ENCODE measurements around the gene NUDCD3. TPM values are rescaled to one million over a fixed set of nuclear protein-coding genes. Genes with fewer than 3 reads are reported as not detected.

The NUDCD3 gene
- polyA plus RNA-seq (57.7 to 84.9 TPM (median 58.7 TPM) in 3 replicates), polyA minus RNA-seq (72.5 to 154 TPM (median 118 TPM) in 3 replicates)
- 82.8 TPM for polyA plus RNA-seq (2011; ENCODE audit: low read depth)
- 59.3 and 68.2 TPM in 2 replicates for polyA plus RNA-seq (2011; cell fraction: cytosol; rRNA removed)
- polyA plus RNA-seq (2011; cell fraction: nucleus; rRNA removed): 131 and 147 TPM in 2 replicates
- 55.7 and 78.2 TPM in 2 replicates for polyA plus RNA-seq (2012; ENCODE audit: low replicate concordance)
- 51.2 TPM for polyA minus RNA-seq (2011; cell fraction: cytosol; rRNA and poly(A)+ RNA removed)
- 43.6 and 89.9 TPM in 2 replicates for polyA minus RNA-seq (2011; cell fraction: nucleus; rRNA and poly(A)+ RNA removed)

DNA sequence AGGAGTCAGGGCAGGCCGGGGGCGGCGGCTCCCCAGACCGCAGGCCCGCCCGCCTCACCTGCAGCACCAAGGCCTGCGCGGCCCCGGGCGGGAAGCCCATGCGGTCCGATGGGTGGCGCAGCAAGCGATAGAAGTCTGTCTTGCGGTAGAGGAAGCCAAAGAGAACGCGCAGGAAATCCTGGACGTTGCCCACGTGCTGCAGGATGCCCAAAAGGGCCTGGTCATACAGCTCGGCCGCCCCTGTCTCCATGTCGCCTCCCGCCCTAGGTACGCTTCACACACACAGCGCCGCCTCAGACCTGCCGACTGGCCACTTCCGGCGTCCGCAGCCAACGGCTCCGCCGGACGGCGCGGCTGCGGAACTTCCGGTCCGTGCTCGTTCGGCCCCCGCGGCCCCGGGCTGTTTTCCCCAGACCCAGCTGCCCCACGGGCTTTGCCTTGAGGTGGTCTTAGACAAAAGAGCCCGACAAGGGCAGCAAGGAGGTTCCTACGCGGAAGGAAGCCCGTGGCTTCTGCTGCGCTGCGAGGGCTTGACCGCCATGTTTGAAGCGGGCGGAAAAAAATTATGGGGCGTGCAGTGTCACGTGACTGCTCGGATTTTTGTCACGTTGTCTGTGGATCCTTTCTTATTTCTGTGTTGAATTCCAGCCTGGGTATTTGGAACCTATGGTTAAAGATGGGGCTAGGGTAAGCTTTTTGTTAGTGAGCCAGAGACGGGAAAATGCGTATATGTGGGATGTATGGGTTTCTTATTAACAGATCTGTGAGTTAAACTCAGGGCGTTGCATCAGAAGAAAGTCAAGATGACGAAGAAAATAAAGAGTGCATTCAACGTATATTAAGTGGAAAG lies at the start of gene NUDCD3:
TSS of gene NUDCD3 (minus strand) at position 308 of the 850 bp plus-strand sequence. CDS start at position 250, 58 bp downstream.
- Histone ChIP-seq H3K9ac (ENCODE audit: control insufficient read depth, extremely low read depth, insufficient read depth, low read length) (peak within 1 kb of the TSS; percentile 96), H3K4me2 (ENCODE audit: control insufficient read depth, extremely low read depth, insufficient read depth, low read depth, low read length) (peak within 1 kb of the TSS; percentile 90), H4K20me1 (ENCODE audit: control insufficient read depth, extremely low read depth, insufficient read depth, low read length) (no peaks in the 10 kb centered on the region), H3K9me1 (ENCODE audit: control insufficient read depth, extremely low read depth, insufficient read depth, low read length) (no peaks in the 10 kb centered on the region), H3K27ac (ENCODE audit: control insufficient read depth, insufficient read depth, low read length) (peak within 1 kb of the TSS; percentile 95), H3K4me3 (ENCODE audit: control insufficient read depth in 2 of 3, extremely low read depth in 1 of 3, insufficient read depth in 2 of 3, low read depth in 1 of 3, low read length in 3 of 3) (peak within 1 kb of the TSS; percentile 74 to 87 (median 85)), H2AFZ (ENCODE audit: control insufficient read depth, low read length) (peak within 1 kb of the TSS; percentile 94), H3K36me3 (ENCODE audit: control insufficient read depth in 2 of 2, extremely low read depth in 1 of 2, insufficient read depth in 2 of 2, low read length in 2 of 2) (peaks cover 0 to 5% of the 10 kb centered on the region in 2 experiments), H3K4me1 (ENCODE audit: control insufficient read depth, extremely low read depth, insufficient read depth, low read length) (peaks cover 19% of the 10 kb centered on the region), H3K9me3 (ENCODE audit: control insufficient read depth, low read depth, low read length) (no peaks in the 10 kb centered on the region), H3K79me2 (ENCODE audit: control insufficient read depth, insufficient read depth, low read length) (peaks cover 46% of the 10 kb centered on the region), H3K27me3 (ENCODE audit: control insufficient read depth, extremely low read depth, insufficient read depth, low read length) (no peaks in the 10 kb centered on the region)
- DNase-seq (ENCODE audit: low read depth, low spot score) (peak; percentile 45), FAIRE-seq (no peak)
- dilution Hi-C loops (cut with MboI; ENCODE audit: extremely low pct_ligation_motif_present, low sequenced_read_pairs): no loop called here
- TF ChIP-seq, protein P1, sequence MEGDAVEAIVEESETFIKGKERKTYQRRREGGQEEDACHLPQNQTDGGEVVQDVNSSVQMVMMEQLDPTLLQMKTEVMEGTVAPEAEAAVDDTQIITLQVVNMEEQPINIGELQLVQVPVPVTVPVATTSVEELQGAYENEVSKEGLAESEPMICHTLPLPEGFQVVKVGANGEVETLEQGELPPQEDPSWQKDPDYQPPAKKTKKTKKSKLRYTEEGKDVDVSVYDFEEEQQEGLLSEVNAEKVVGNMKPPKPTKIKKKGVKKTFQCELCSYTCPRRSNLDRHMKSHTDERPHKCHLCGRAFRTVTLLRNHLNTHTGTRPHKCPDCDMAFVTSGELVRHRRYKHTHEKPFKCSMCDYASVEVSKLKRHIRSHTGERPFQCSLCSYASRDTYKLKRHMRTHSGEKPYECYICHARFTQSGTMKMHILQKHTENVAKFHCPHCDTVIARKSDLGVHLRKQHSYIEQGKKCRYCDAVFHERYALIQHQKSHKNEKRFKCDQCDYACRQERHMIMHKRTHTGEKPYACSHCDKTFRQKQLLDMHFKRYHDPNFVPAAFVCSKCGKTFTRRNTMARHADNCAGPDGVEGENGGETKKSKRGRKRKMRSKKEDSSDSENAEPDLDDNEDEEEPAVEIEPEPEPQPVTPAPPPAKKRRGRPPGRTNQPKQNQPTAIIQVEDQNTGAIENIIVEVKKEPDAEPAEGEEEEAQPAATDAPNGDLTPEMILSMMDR (optimal IDR thresholded peaks at IDR 0.05 in 1 of 3, IDR thresholded peaks at IDR 0.05 in 1 of 3, conservative IDR thresholded peaks at IDR 0.05 in 1 of 3; ENCODE audit: extremely low read depth in 1 of 3, insufficient read depth in 2 of 3, low read length in 3 of 3): peak in 1 of 3 experiments; percentile 20
- no peak for TF ChIP-seq EZH2 (IDR thresholded peaks at IDR 0.05; ENCODE audit: low read length)

DNA sequence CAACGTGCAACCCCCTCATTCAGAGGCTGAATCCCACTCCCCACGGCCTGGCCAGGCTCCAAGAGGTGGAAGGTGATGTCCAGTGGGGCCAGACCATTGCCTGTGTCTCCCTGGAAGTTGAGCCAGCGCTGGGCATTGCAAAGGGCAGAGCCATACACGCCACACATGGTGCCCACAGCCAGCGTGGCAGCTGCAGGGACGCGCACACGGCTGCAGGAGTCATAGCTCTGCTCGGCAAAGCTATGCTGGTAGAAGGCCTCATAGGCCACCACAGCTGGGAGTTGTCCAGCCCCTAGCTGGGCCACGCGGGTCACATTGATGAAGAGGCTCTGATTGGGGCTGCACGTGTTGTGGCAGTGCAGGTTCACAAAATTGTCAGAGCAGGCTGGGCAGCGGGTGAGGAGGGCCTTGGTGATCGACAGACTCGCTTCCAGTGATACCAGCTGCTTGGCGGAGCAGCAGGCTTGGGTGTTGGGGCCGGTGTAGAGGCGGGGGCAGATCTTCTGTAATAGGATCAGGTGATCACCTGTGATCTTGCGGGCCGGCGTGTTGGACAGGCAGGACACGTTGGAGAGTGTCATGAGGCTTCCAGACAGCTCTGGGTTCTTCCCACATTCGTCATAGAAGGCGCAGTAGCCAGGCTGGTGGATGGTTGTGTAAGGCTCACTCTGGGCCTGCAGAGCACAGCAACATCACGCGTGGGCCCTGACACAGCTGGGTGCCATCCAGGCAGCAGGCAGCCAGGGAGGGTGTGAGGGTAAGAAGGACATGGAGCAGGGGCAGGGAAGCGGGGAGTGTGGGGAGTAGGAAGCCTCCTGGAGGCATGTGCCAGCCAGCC lies 49.4 kb upstream of the NUDCD3 start:
- no peaks in the 10 kb centered on the region for H3K9me3 ChIP-seq (ENCODE audit: control insufficient read depth, low read depth, low read length)
- H3K79me2 ChIP-seq (ENCODE audit: control insufficient read depth, insufficient read depth, low read length): no peaks in the 10 kb centered on the region
- H4K20me1 ChIP-seq (ENCODE audit: control insufficient read depth, extremely low read depth, insufficient read depth, low read length): no peaks in the 10 kb centered on the region
- no peaks in the 10 kb centered on the region for H3K36me3 ChIP-seq (ENCODE audit: control insufficient read depth in 2 of 2, extremely low read depth in 1 of 2, insufficient read depth in 2 of 2, low read length in 2 of 2)
- no peak for DNase-seq (ENCODE audit: low read depth, low spot score)
- H3K9ac ChIP-seq (ENCODE audit: control insufficient read depth, extremely low read depth, insufficient read depth, low read length): no peak overlapping the region
- H3K4me3 ChIP-seq (ENCODE audit: control insufficient read depth in 2 of 3, extremely low read depth in 1 of 3, insufficient read depth in 2 of 3, low read depth in 1 of 3, low read length in 3 of 3): no peak overlapping the region
- H3K27me3 ChIP-seq (ENCODE audit: control insufficient read depth, extremely low read depth, insufficient read depth, low read length): no peaks in the 10 kb centered on the region
- no peak overlapping the region for H3K27ac ChIP-seq (ENCODE audit: control insufficient read depth, insufficient read depth, low read length)
- peaks cover 22% of the 10 kb centered on the region for H3K4me1 ChIP-seq (ENCODE audit: control insufficient read depth, extremely low read depth, insufficient read depth, low read length)
- dilution Hi-C loops (cut with MboI; ENCODE audit: extremely low pct_ligation_motif_present, low sequenced_read_pairs): no loop called here
- no peaks in the 10 kb centered on the region for H3K9me1 ChIP-seq (ENCODE audit: control insufficient read depth, extremely low read depth, insufficient read depth, low read length)
- no peak overlapping the region for H3K4me2 ChIP-seq (ENCODE audit: control insufficient read depth, extremely low read depth, insufficient read depth, low read depth, low read length)
- no peak for FAIRE-seq
- TF ChIP-seq EZH2 (IDR thresholded peaks at IDR 0.05; ENCODE audit: low read length): no peak
- TF ChIP-seq, protein P1 (optimal IDR thresholded peaks at IDR 0.05 in 1 of 3, IDR thresholded peaks at IDR 0.05 in 1 of 3, conservative IDR thresholded peaks at IDR 0.05 in 1 of 3; ENCODE audit: extremely low read depth in 1 of 3, insufficient read depth in 2 of 3, low read length in 3 of 3): no peak
- no peak overlapping the region for H2AFZ ChIP-seq (ENCODE audit: control insufficient read depth, low read length)
